ENCODE measurements around the gene TFE3.

TFE3 gene

GRCh38 chrX:49001521-49002090 lies 41.6 kb downstream of the TFE3 start:
- Histone ChIP-seq H3K4ac (ENCODE audit: low read depth in 1 of 2, low read length in 2 of 2) (peak overlapping the region in 1 of 2 experiments; percentile 56), H3K27ac (ENCODE audit: low read length, poor library complexity, severe bottlenecking) (no peak overlapping the region), H2AFZ (ENCODE audit: low read depth, low read length) (no peak overlapping the region), H4K8ac (ENCODE audit: low read length) (peak overlapping the region; percentile 73), H3K27me3 (ENCODE audit: control insufficient read depth in 1 of 2, insufficient read depth in 1 of 2, low read length in 2 of 2) (no peaks in the 10 kb centered on the region), H2BK120ac (ENCODE audit: low read depth, low read length) (no peak overlapping the region), H2AK5ac (ENCODE audit: low read length, severe bottlenecking) (no peak overlapping the region), H3K18ac (ENCODE audit: low read depth in 1 of 2, low read length in 2 of 2) (no peak overlapping the region), H3K4me2 (ENCODE audit: low read length, poor library complexity, severe bottlenecking) (peak overlapping the region; percentile 69), H2BK15ac (ENCODE audit: low read depth, poor library complexity, severe bottlenecking) (no peak overlapping the region), H3K36me3 (ENCODE audit: control insufficient read depth in 1 of 2, insufficient read depth in 2 of 2, low read depth in 1 of 2, low read length in 2 of 2) (peaks cover 17 to 29% of the 10 kb centered on the region in 2 experiments), H3K79me1 (replicated peaks; ENCODE audit: low read length, poor library complexity, severe bottlenecking) (peaks cover 7% of the 10 kb centered on the region), H3K4me1 (ENCODE audit: control insufficient read depth, insufficient read depth, low read depth, low read length) (peaks cover 7% of the 10 kb centered on the region), H3K23ac (ENCODE audit: low read length in 2 of 2) (no peak overlapping the region), H3K9me3 (ENCODE audit: control insufficient read depth, low read length) (peaks cover 7% of the 10 kb centered on the region), H2BK5ac (ENCODE audit: low read depth, low read length, poor library complexity, severe bottlenecking) (peak overlapping the region; percentile 10), H4K91ac (ENCODE audit: low read length) (no peak overlapping the region), H2BK12ac (ENCODE audit: low read length in 2 of 2) (no peak overlapping the region), H3K14ac (ENCODE audit: low read length in 2 of 2) (no peak overlapping the region), H3K4me3 (ENCODE audit: insufficient read depth in 1 of 2, low read depth in 1 of 2, low read length in 2 of 2) (peak overlapping the region; percentile 73 to 91), H3K9ac (ENCODE audit: low read length) (peak overlapping the region; percentile 93)
- DNase-seq = peak; percentile 57
- WGBS = 6% methylated on average over 16 of the region's 17 CpGs

- Histone ChIP-seq H3K4ac (ENCODE audit: low read depth in 1 of 2, low read length in 2 of 2) (no peak overlapping the region), H3K4me2 (ENCODE audit: low read length, poor library complexity, severe bottlenecking) (no peak overlapping the region), H2BK120ac (ENCODE audit: low read depth, low read length) (no peak overlapping the region), H3K79me1 (replicated peaks; ENCODE audit: low read length, poor library complexity, severe bottlenecking) (peaks cover 7% of the 10 kb centered on the region), H3K4me1 (ENCODE audit: control insufficient read depth, insufficient read depth, low read depth, low read length) (peaks cover 7% of the 10 kb centered on the region), H4K91ac (ENCODE audit: low read length) (no peak overlapping the region), H3K27ac (ENCODE audit: low read length, poor library complexity, severe bottlenecking) (no peak overlapping the region), H3K27me3 (ENCODE audit: control insufficient read depth in 1 of 2, insufficient read depth in 1 of 2, low read length in 2 of 2) (no peaks in the 10 kb centered on the region), H4K8ac (ENCODE audit: low read length) (no peak overlapping the region), H2AK5ac (ENCODE audit: low read length, severe bottlenecking) (no peak overlapping the region), H3K9ac (ENCODE audit: low read length) (no peak overlapping the region), H2AFZ (ENCODE audit: low read depth, low read length) (no peak overlapping the region), H2BK15ac (ENCODE audit: low read depth, poor library complexity, severe bottlenecking) (no peak overlapping the region), H2BK12ac (ENCODE audit: low read length in 2 of 2) (no peak overlapping the region), H3K14ac (ENCODE audit: low read length in 2 of 2) (no peak overlapping the region), H3K18ac (ENCODE audit: low read depth in 1 of 2, low read length in 2 of 2) (no peak overlapping the region), H3K23ac (ENCODE audit: low read length in 2 of 2) (no peak overlapping the region), H2BK5ac (ENCODE audit: low read depth, low read length, poor library complexity, severe bottlenecking) (no peak overlapping the region), H3K36me3 (ENCODE audit: control insufficient read depth in 1 of 2, insufficient read depth in 2 of 2, low read depth in 1 of 2, low read length in 2 of 2) (peaks cover 17 to 36% of the 10 kb centered on the region in 2 experiments), H3K4me3 (ENCODE audit: insufficient read depth in 1 of 2, low read depth in 1 of 2, low read length in 2 of 2) (peak overlapping the region in 1 of 2 experiments; percentile 91), H3K9me3 (ENCODE audit: control insufficient read depth, low read length) (peaks cover 7% of the 10 kb centered on the region)
- 94% methylated on average over 3 of the region's 4 CpGs for WGBS
- DNase-seq = no peak
Measured at GRCh38 chrX:49000636-49001035, 42.5 kb downstream of the TFE3 start.

GRCh38 chrX:48999030-48999429 lies 44.1 kb downstream of the TFE3 start:
- Histone ChIP-seq H4K8ac (ENCODE audit: low read length) (no peak overlapping the region), H3K18ac (ENCODE audit: low read depth in 1 of 2, low read length in 2 of 2) (no peak overlapping the region), H4K91ac (ENCODE audit: low read length) (no peak overlapping the region), H3K79me1 (replicated peaks; ENCODE audit: low read length, poor library complexity, severe bottlenecking) (peaks cover 10% of the 10 kb centered on the region), H2AFZ (ENCODE audit: low read depth, low read length) (no peak overlapping the region), H3K4me2 (ENCODE audit: low read length, poor library complexity, severe bottlenecking) (no peak overlapping the region), H2AK5ac (ENCODE audit: low read length, severe bottlenecking) (no peak overlapping the region), H2BK12ac (ENCODE audit: low read length in 2 of 2) (no peak overlapping the region), H3K4ac (ENCODE audit: low read depth in 1 of 2, low read length in 2 of 2) (no peak overlapping the region), H2BK120ac (ENCODE audit: low read depth, low read length) (no peak overlapping the region), H3K27me3 (ENCODE audit: control insufficient read depth in 1 of 2, insufficient read depth in 1 of 2, low read length in 2 of 2) (peaks cover 0 to 9% of the 10 kb centered on the region in 2 experiments), H3K9ac (ENCODE audit: low read length) (no peak overlapping the region), H2BK15ac (ENCODE audit: low read depth, poor library complexity, severe bottlenecking) (no peak overlapping the region), H3K9me3 (ENCODE audit: control insufficient read depth, low read length) (peaks cover 7% of the 10 kb centered on the region), H3K4me1 (ENCODE audit: control insufficient read depth, insufficient read depth, low read depth, low read length) (peaks cover 7% of the 10 kb centered on the region), H3K36me3 (ENCODE audit: control insufficient read depth in 1 of 2, insufficient read depth in 2 of 2, low read depth in 1 of 2, low read length in 2 of 2) (peaks cover 20 to 46% of the 10 kb centered on the region in 2 experiments), H2BK5ac (ENCODE audit: low read depth, low read length, poor library complexity, severe bottlenecking) (no peak overlapping the region), H3K27ac (ENCODE audit: low read length, poor library complexity, severe bottlenecking) (no peak overlapping the region), H3K4me3 (ENCODE audit: insufficient read depth in 1 of 2, low read depth in 1 of 2, low read length in 2 of 2) (no peak overlapping the region), H3K23ac (ENCODE audit: low read length in 2 of 2) (no peak overlapping the region), H3K14ac (ENCODE audit: low read length in 2 of 2) (no peak overlapping the region)
- DNase-seq = no peak
- 94% methylated on average over 1 of the region's 5 CpGs for whole genome bisulfite sequencing

- Histone ChIP-seq H3K9ac (ENCODE audit: low read length) (no peak overlapping the region), H4K91ac (ENCODE audit: low read length) (no peak overlapping the region), H3K27me3 (ENCODE audit: control insufficient read depth in 1 of 2, insufficient read depth in 1 of 2, low read length in 2 of 2) (peaks cover 0 to 12% of the 10 kb centered on the region in 2 experiments), H4K8ac (ENCODE audit: low read length) (no peak overlapping the region), H2BK5ac (ENCODE audit: low read depth, low read length, poor library complexity, severe bottlenecking) (no peak overlapping the region), H3K18ac (ENCODE audit: low read depth in 1 of 2, low read length in 2 of 2) (no peak overlapping the region), H3K36me3 (ENCODE audit: control insufficient read depth in 1 of 2, insufficient read depth in 2 of 2, low read depth in 1 of 2, low read length in 2 of 2) (peaks cover 24 to 51% of the 10 kb centered on the region in 2 experiments), H3K4me2 (ENCODE audit: low read length, poor library complexity, severe bottlenecking) (no peak overlapping the region), H3K23ac (ENCODE audit: low read length in 2 of 2) (no peak overlapping the region), H3K27ac (ENCODE audit: low read length, poor library complexity, severe bottlenecking) (no peak overlapping the region), H2AFZ (ENCODE audit: low read depth, low read length) (no peak overlapping the region), H3K9me3 (ENCODE audit: control insufficient read depth, low read length) (peaks cover 7% of the 10 kb centered on the region), H2AK5ac (ENCODE audit: low read length, severe bottlenecking) (no peak overlapping the region), H2BK15ac (ENCODE audit: low read depth, poor library complexity, severe bottlenecking) (no peak overlapping the region), H3K4me1 (ENCODE audit: control insufficient read depth, insufficient read depth, low read depth, low read length) (peaks cover 7% of the 10 kb centered on the region), H2BK12ac (ENCODE audit: low read length in 2 of 2) (no peak overlapping the region), H3K4me3 (ENCODE audit: insufficient read depth in 1 of 2, low read depth in 1 of 2, low read length in 2 of 2) (no peak overlapping the region), H3K4ac (ENCODE audit: low read depth in 1 of 2, low read length in 2 of 2) (no peak overlapping the region), H2BK120ac (ENCODE audit: low read depth, low read length) (no peak overlapping the region), H3K79me1 (replicated peaks; ENCODE audit: low read length, poor library complexity, severe bottlenecking) (peaks cover 10% of the 10 kb centered on the region), H3K14ac (ENCODE audit: low read length in 2 of 2) (no peak overlapping the region)
- 100% methylated on average over 2 of the region's 4 CpGs for WGBS
- DNase-seq = no peak
Measured at GRCh38 chrX:48998391-48998790, 44.8 kb downstream of the TFE3 start.

All from mesenchymal stem cell (in vitro differentiated cells and primary cell).